Measurements from ENCODE around the gene CROCC2. TPM values are rescaled to one million over a fixed set of nuclear protein-coding genes. Genes with fewer than 3 reads are reported as not detected.

Gene CROCC2
- total and polyA plus RNA-seq, 10 of the 15 experiments (the other 5 are each of a cell fraction or from before 2014, with no cell fraction given) = not detected

- TF ChIP-seq E2F8 (IDR thresholded peaks at IDR 0.05; ENCODE audit: low read depth, partially characterized antibody) = no peak
- no peak for TF ChIP-seq CHD1 (IDR thresholded peaks at IDR 0.05; ENCODE audit: low read depth, low read length)
- no peak for TF ChIP-seq PML (IDR thresholded peaks at IDR 0.05; ENCODE audit: low read length)
- TF ChIP-seq ZBTB40 (IDR thresholded peaks at IDR 0.05; ENCODE audit: borderline replicate concordance) = no peak
- no peak for TF ChIP-seq TAF1 (IDR thresholded peaks at IDR 0.05; ENCODE audit: borderline replicate concordance, low read depth, low read length)
- TF ChIP-seq MXI1 (IDR thresholded peaks at IDR 0.05; ENCODE audit: low read depth, low read length) = no peak
- no peak for TF ChIP-seq RFX5 (IDR thresholded peaks at IDR 0.05; ENCODE audit: low read depth, low read length)
- TF ChIP-seq ESRRA (IDR thresholded peaks at IDR 0.05; ENCODE audit: low read length) = no peak
Measured at GRCh38 chr2:240965296-240965904, 59.3 kb downstream of the CROCC2 start (continued).

Measured in GM12878 (cell line).